CD4-positive, CD25-positive, alpha-beta regulatory T cell (primary cell): ENCODE measurements around the gene AKR1D1. TPM values are rescaled to one million over a fixed set of nuclear protein-coding genes. Genes with fewer than 3 reads are reported as not detected.
"Not testable (repeated sequence)": the region's sequence is repeated elsewhere in the genome, so short reads cannot be mapped to it uniquely, and the experiment has no call there.

Experiments used
- ATAC-seq, 2 donors: fragments of 150-1000 bp; cut with Tn5 transposase; one replicate each; pipeline ENCODE4 v1.10.0; 2021; ENCODE audit warnings: low read depth in 2 of 2, moderate number of reproducible peaks in 2 of 2, moderate library complexity in 1 of 2
- DNase-seq, 3 donors: peaks; one replicate each; pipeline versions ENCODE4 v3.0.0 to v3.0.0-alpha.2; 2012 to 2022; ENCODE audit warnings: mixed read lengths in 1 of 3
- H3K27ac ChIP-seq: one replicate; pipeline ENCODE4 v1.7.0; 2013; ENCODE audit warnings: mild to moderate bottlenecking, low read length; ENCODE audit not compliant: insufficient read depth, poor library complexity, severe bottlenecking
- H3K27me3 ChIP-seq: one replicate; pipeline ENCODE4 v1.7.0; 2013; ENCODE audit warnings: low read length; ENCODE audit not compliant: control insufficient read depth, insufficient read depth
- H3K36me3 ChIP-seq: one replicate; pipeline ENCODE4 v1.7.0; 2013; ENCODE audit warnings: mild to moderate bottlenecking, low read length, moderate library complexity; ENCODE audit not compliant: control insufficient read depth, insufficient read depth
- H3K4me1 ChIP-seq: 2 replicates; pipeline ENCODE4 v1.7.0; 2013; ENCODE audit warnings: mild to moderate bottlenecking, low read length; ENCODE audit not compliant: insufficient read depth, control insufficient read depth, poor library complexity, severe bottlenecking
- H3K4me3 ChIP-seq: one replicate; pipeline ENCODE4 v1.7.0; 2013; ENCODE audit warnings: low read depth, mild to moderate bottlenecking, low read length, moderate library complexity
- H3K9me3 ChIP-seq, 2 experiments: 1 replicate in 1 of 2; 2 replicates in 1 of 2; pipeline ENCODE4 v1.7.0; 2013; ENCODE audit warnings: low read length in 2 of 2, mild to moderate bottlenecking in 1 of 2, moderate library complexity in 1 of 2; ENCODE audit not compliant: control insufficient read depth in 2 of 2
- H3K27ac Mint-ChIP-seq, 3 donors: one replicate each; pipeline ENCODE4 v1.8.0; 2020 to 2022; ENCODE audit warnings: mild to moderate bottlenecking in 3 of 3, mixed read lengths in 3 of 3, moderate library complexity in 2 of 3
- H3K27me3 Mint-ChIP-seq: one replicate; pipeline ENCODE4 v1.8.0; 2022; ENCODE audit warnings: mild to moderate bottlenecking, mixed read lengths
- H3K36me3 Mint-ChIP-seq: one replicate; pipeline ENCODE4 v1.8.0; 2020; ENCODE audit warnings: mixed read lengths
- H3K4me1 Mint-ChIP-seq, 4 donors: one replicate each; pipeline ENCODE4 v1.8.0; 2020 to 2022; ENCODE audit warnings: mixed read lengths in 4 of 4, mild to moderate bottlenecking in 1 of 4
- H3K4me3 Mint-ChIP-seq, 4 donors: one replicate each; pipeline ENCODE4 v1.8.0; 2020 to 2022; ENCODE audit warnings: mild to moderate bottlenecking in 4 of 4, mixed read lengths in 4 of 4, moderate library complexity in 3 of 4
- H3K9me3 Mint-ChIP-seq, 7 donors: one replicate each; pipeline ENCODE4 v1.8.0; 2020 to 2022; ENCODE audit warnings: mixed read lengths in 7 of 7, mild to moderate bottlenecking in 3 of 7, moderate library complexity in 2 of 7
- polyA plus RNA-seq, 4 donors: library from polyadenylated mRNA; unstranded; fragments of 300-500 nt; fragmentation: Illumina TruSeq; gene quantifications; one replicate each; pipeline ENCODE4 v1.2.3, GENCODE V29; 2021
- total RNA-seq: library from RNA; stranded (reverse); gene quantifications from one replicate; pipeline ENCODE4 v1.2.3, GENCODE V29; 2022

Gene AKR1D1
- total and polyA plus RNA-seq, 5 donors from 2014 or later = not detected

DNA sequence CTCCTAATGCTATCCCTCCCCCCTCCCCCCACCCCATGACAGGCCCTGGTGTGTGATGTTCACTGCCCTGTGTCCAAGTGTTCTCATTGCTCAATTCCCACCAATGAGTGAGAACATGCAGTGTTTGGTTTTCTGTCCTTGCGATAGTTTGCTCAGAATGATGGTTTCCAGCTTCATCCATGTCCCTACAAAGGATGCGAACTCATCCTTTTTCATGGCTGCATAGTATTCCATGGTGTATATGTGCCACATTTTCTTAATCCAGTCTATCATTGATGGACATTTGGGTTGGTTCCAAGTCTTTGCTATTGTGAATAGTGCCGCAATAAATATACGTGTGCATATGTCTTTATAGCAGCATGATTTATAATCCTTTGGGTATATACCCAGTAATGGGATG lies 20.6 kb upstream of the AKR1D1 start:
- not testable (repeated sequence) for H3K27me3 Mint-ChIP-seq, ATAC-seq, H3K27me3 ChIP-seq, H3K4me3 ChIP-seq, H3K27ac ChIP-seq, H3K36me3 Mint-ChIP-seq, H3K4me1 Mint-ChIP-seq, DNase-seq, H3K36me3 ChIP-seq, H3K4me3 Mint-ChIP-seq, H3K27ac Mint-ChIP-seq, H3K4me1 ChIP-seq, H3K9me3 ChIP-seq
- H3K9me3 Mint-ChIP-seq = peaks cover 0 to 11% (median 0%) of the 10 kb centered on the region in 7 donors

DNA sequence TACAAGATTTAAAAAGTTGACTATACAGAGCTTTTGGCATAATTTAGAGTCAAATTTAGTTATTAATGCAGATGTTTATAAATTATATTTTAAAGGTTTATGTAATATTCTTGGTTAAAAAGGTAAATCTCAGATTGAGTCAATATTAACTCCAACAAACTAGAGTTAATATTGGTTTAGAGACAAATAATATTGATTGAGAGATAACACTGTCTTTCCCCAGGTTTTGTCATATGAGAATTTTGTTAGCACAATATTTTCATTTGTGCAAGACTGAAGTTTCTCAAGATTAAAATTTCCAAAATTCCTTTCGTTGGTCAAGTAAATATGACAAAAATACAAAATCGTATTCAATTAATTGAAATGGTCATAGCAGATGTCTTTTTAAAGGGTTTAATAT lies 12.9 kb upstream of the AKR1D1 start:
- Histone ChIP-seq H3K4me1 (no peaks in the 10 kb centered on the region), H3K27ac (no peak overlapping the region), H3K36me3 (no peaks in the 10 kb centered on the region), H3K27me3 (peaks cover 2% of the 10 kb centered on the region), H3K9me3 (no peaks in the 10 kb centered on the region), H3K4me3 (no peak overlapping the region)
- peaks cover under 1% of the 10 kb centered on the region for H3K36me3 Mint-ChIP-seq
- H3K27me3 Mint-ChIP-seq = peaks cover 14% of the 10 kb centered on the region
- peaks cover 0 to 2% (median 0%) of the 10 kb centered on the region in 7 donors for H3K9me3 Mint-ChIP-seq
- no peak for DNase-seq
- no peak for ATAC-seq
- H3K27ac Mint-ChIP-seq = no peak overlapping the region
- H3K4me3 Mint-ChIP-seq = no peak overlapping the region
- H3K4me1 Mint-ChIP-seq = no peaks in the 10 kb centered on the region

DNA sequence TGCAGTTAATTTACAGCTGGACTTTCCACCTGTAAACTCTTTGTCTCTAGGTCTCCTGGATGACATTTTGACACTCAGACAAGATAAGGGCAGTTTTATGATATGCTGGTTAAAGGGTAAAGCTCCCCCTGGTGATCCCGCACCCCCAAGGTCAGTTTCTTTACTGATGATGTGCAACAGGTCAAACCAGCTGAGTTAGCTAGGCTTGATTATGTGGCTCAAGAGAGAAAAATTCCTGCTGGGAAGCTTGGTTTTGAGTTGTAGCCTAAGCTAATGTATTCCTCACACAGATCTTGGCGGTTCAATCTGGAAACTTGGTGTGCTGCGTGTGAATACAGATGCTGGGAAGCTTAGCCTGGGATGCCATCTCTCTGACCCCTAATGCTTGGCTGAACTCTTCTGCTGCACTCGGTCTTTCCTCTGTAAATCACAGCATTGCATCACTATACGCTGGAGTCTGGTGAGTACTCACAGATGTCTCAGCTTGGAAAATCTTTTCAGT lies 11.4 kb upstream of the AKR1D1 start:
- peaks cover 13% of the 10 kb centered on the region for H3K27me3 Mint-ChIP-seq
- Histone ChIP-seq H3K27ac (no peak overlapping the region), H3K4me1 (no peaks in the 10 kb centered on the region), H3K27me3 (peaks cover 2% of the 10 kb centered on the region), H3K36me3 (no peaks in the 10 kb centered on the region), H3K9me3 (no peaks in the 10 kb centered on the region), H3K4me3 (no peak overlapping the region)
- no peaks in the 10 kb centered on the region for H3K36me3 Mint-ChIP-seq
- H3K9me3 Mint-ChIP-seq = peaks cover 0 to 2% (median 0%) of the 10 kb centered on the region in 7 donors
- no peak overlapping the region for H3K4me3 Mint-ChIP-seq
- DNase-seq (no peak), ATAC-seq (no peak)
- no peak overlapping the region for H3K27ac Mint-ChIP-seq
- no peaks in the 10 kb centered on the region for H3K4me1 Mint-ChIP-seq

DNA sequence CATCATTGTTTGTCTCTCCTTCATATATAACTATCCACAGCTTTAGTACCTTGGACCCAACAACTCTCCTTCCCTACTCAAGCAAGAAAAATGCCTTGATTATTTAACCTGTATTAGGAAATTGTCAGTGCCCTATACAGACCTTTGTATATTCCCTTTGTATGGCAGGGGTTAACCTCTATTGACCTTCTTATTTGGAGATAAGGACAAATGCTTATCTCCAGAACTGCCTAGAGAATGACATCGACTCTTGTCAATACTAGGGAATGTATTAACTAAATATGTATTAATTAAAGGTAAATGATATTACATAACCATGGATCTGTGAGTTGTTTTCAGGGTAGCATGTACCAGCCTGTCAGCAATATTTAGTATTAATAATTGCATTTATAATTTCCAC lies 10.4 kb upstream of the AKR1D1 start:
- no peaks in the 10 kb centered on the region for H3K9me3 ChIP-seq
- H3K36me3 ChIP-seq = no peaks in the 10 kb centered on the region
- no peak for DNase-seq
- ATAC-seq = no peak
- Mint-ChIP-seq H3K27ac (no peak overlapping the region), H3K9me3 (peaks cover 0 to 2% (median 0%) of the 10 kb centered on the region in 7 donors), H3K27me3 (peaks cover 15% of the 10 kb centered on the region), H3K4me3 (no peak overlapping the region), H3K36me3 (no peaks in the 10 kb centered on the region), H3K4me1 (no peaks in the 10 kb centered on the region)
- no peak overlapping the region for H3K27ac ChIP-seq
- no peaks in the 10 kb centered on the region for H3K4me1 ChIP-seq
- no peak overlapping the region for H3K4me3 ChIP-seq
- H3K27me3 ChIP-seq = peaks cover 4% of the 10 kb centered on the region

DNA sequence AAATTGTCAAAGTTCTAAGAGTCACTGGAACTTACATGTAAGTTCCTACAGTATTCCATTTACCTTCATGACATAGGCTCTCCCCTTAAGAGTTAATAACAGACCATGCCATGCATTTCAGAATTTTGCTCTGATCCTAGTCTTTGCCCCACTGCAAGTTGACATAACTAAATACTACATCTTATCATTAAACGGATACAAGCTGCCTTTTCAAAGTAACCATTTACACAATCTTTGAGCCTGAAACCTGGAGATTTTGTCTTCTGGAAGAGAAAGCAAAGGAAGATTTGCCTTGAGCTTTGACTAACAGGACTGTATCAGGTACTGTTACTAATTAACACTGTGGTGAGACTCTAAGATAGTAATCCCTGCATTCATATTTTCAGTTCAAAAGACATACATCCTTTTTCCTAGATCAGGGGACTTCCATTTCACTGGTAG lies 9.3 kb upstream of the AKR1D1 start:
- Histone ChIP-seq H3K9me3 (no peaks in the 10 kb centered on the region), H3K27ac (no peak overlapping the region), H3K4me3 (no peak overlapping the region), H3K36me3 (no peaks in the 10 kb centered on the region), H3K27me3 (peaks cover 4% of the 10 kb centered on the region), H3K4me1 (no peaks in the 10 kb centered on the region)
- Mint-ChIP-seq H3K4me3 (no peak overlapping the region), H3K27me3 (peaks cover 17% of the 10 kb centered on the region), H3K9me3 (peaks cover 0 to 3% (median 0%) of the 10 kb centered on the region in 7 donors), H3K4me1 (no peaks in the 10 kb centered on the region), H3K27ac (no peak overlapping the region), H3K36me3 (no peaks in the 10 kb centered on the region)
- ATAC-seq (no peak), DNase-seq (no peak)

DNA sequence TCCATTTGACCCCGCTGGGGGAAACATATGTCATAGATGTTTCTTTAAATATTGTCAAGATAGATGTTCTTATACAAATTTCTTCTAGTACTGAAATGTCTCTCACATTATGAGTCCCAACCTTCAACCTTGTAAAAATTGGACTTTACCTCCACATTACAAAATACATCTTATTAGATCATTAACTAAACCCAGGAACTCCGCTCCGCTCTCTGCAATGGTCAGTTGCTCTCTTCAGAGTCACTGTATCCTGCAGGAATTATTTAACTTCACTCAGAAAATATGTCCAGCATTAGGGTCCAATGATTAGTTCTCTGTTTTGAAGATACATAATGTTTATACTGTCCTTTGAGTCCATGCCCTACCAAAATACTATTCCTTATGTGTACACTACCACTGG lies 8.5 kb upstream of the AKR1D1 start:
- Mint-ChIP-seq H3K4me1 (no peaks in the 10 kb centered on the region), H3K4me3 (no peak overlapping the region)

DNA sequence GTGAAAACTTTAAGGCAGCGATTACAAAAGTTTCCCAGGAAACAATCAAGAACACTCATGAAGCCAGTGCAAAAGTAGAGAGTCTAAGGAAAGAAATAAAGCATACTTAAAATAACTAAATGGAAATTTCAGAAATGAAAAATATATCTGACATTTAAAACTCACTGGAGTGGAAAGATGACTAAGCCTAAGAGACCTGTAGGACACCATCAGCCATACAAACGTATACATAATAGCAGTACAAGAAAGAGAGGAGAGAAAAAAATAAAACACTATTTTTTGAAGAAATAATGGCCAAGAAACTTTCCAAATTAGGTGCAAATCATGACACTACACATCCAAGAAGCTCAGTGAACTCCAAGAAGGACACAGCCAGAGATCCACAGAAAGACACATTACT lies 5.4 kb upstream of the AKR1D1 start:
- ATAC-seq (no peak), DNase-seq (no peak)
- Mint-ChIP-seq H3K36me3 (no peaks in the 10 kb centered on the region), H3K4me1 (no peaks in the 10 kb centered on the region), H3K4me3 (no peak overlapping the region), H3K27ac (no peak overlapping the region), H3K9me3 (peaks cover 0 to 20% (median 2%) of the 10 kb centered on the region in 7 donors), H3K27me3 (peaks cover 11% of the 10 kb centered on the region)
- Histone ChIP-seq H3K4me1 (no peaks in the 10 kb centered on the region), H3K27ac (no peak overlapping the region), H3K4me3 (no peak overlapping the region), H3K9me3 (peaks cover 0 to 2% of the 10 kb centered on the region in 2 experiments), H3K36me3 (no peaks in the 10 kb centered on the region), H3K27me3 (peaks cover 2% of the 10 kb centered on the region)

More for the DNA sequence above, 8.5 kb upstream of the AKR1D1 start:
- H3K27ac ChIP-seq = no peak overlapping the region
- Mint-ChIP-seq H3K27me3 (peaks cover 11% of the 10 kb centered on the region), H3K9me3 (peaks cover 0 to 2% (median 0%) of the 10 kb centered on the region in 7 donors), H3K27ac (no peak overlapping the region), H3K36me3 (no peaks in the 10 kb centered on the region)
- DNase-seq (no peak), ATAC-seq (no peak)
- no peaks in the 10 kb centered on the region for H3K4me1 ChIP-seq
- H3K9me3 ChIP-seq = no peaks in the 10 kb centered on the region
- no peak overlapping the region for H3K4me3 ChIP-seq
- H3K36me3 ChIP-seq = no peaks in the 10 kb centered on the region
- H3K27me3 ChIP-seq = peaks cover 4% of the 10 kb centered on the region

DNA sequence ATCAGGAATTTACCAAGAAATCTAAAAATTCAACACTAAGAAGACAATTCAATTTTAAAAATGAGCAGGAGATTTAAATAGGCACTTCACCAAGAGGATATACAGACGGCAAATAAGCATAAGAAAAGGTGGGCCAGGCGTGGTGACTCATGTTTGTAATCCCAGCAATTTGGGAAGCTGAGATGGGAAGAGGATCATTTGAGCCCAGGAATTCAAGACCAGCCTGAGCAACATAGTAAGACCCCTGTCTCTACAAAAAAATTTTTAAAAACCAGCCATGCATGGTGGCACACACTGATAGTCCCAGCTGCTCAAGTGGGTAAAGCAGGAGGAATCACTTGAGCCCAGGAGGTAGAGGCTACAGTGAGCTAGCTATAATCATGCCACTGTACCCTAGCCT lies 3.5 kb upstream of the AKR1D1 start:
- Histone ChIP-seq H3K4me1 (no peaks in the 10 kb centered on the region), H3K4me3 (no peak overlapping the region), H3K36me3 (no peaks in the 10 kb centered on the region), H3K27ac (no peak overlapping the region), H3K9me3 (peaks cover 0 to 2% of the 10 kb centered on the region in 2 experiments), H3K27me3 (peaks cover 2% of the 10 kb centered on the region)
- H3K36me3 Mint-ChIP-seq = no peaks in the 10 kb centered on the region
- peaks cover 0 to 20% (median 2%) of the 10 kb centered on the region in 7 donors for H3K9me3 Mint-ChIP-seq
- DNase-seq (no peak), ATAC-seq (no peak)
- no peak overlapping the region for H3K4me3 Mint-ChIP-seq
- H3K4me1 Mint-ChIP-seq = no peaks in the 10 kb centered on the region
- H3K27me3 Mint-ChIP-seq = peaks cover 12% of the 10 kb centered on the region
- H3K27ac Mint-ChIP-seq = no peak overlapping the region
